Measurements from ENCODE around the gene EXOC1. TPM values are rescaled to one million over a fixed set of nuclear protein-coding genes. Genes with fewer than 3 reads are reported as not detected.

The EXOC1 gene
- total RNA-seq, 1 experiment from 2014 or later, result 16.0 TPM

GRCh38 chr4:55880652-55881280 lies 27.3 kb downstream of the EXOC1 start:
- DNase-seq, result no peak
- peaks cover 22% of the 10 kb centered on the region for H3K36me3 ChIP-seq
- H3K4me3 ChIP-seq, result no peak overlapping the region
- no peaks in the 10 kb centered on the region for H3K27me3 ChIP-seq
- H3K9me3 ChIP-seq, result no peaks in the 10 kb centered on the region

- H3K27me3 ChIP-seq, result no peaks in the 10 kb centered on the region
- no peak overlapping the region for H3K4me3 ChIP-seq
- peaks cover 18% of the 10 kb centered on the region for H3K36me3 ChIP-seq
These were observed 30.8 kb downstream of the EXOC1 start for GRCh38 chr4:55884093-55884850.

DNA sequence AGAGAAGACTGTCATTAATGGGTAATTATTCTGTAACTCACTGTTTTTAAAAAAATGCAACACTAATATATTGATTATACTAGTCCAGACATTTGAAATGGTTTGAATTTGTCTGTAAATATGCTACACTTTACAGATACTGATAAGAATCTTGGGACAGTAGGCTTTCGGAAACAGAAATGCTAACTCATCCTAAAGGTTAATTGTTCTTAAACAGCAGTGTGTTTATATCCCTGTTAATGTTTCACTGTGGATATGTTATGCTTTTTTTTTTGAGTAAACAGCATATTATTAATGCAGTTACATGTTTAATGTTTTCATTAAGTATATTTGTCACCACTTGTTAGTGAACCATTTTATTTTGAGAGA lies 31.4 kb downstream of the EXOC1 start:
- no peak for DNase-seq
- H3K36me3 ChIP-seq, result peaks cover 18% of the 10 kb centered on the region

More at GRCh38 chr4:55884093-55884850, 30.8 kb downstream of the EXOC1 start:
- no peak for DNase-seq
- H3K9me3 ChIP-seq, result no peaks in the 10 kb centered on the region

GRCh38 chr4:55887594-55887993 lies 34.1 kb downstream of the EXOC1 start:
- H3K27me3 ChIP-seq, result no peaks in the 10 kb centered on the region
- no peak for DNase-seq
- no peak overlapping the region for H3K4me3 ChIP-seq
- peaks cover 3% of the 10 kb centered on the region; the same call in 1 of the 2 replicates for H3K36me3 ChIP-seq
- no peaks in the 10 kb centered on the region for H3K9me3 ChIP-seq

More for the DNA sequence above, 31.4 kb downstream of the EXOC1 start:
- Histone ChIP-seq H3K27me3 (no peaks in the 10 kb centered on the region), H3K9me3 (no peaks in the 10 kb centered on the region), H3K4me3 (no peak overlapping the region)

- Histone ChIP-seq H3K27me3 (no peaks in the 10 kb centered on the region), H3K4me3 (no peak overlapping the region), H3K9me3 (no peaks in the 10 kb centered on the region), H3K36me3 (peaks cover 8% of the 10 kb centered on the region; the same call in 1 of the 2 replicates)
- no peak for DNase-seq
These were observed 38.7 kb downstream of the EXOC1 start for GRCh38 chr4:55892156-55892555.

DNA sequence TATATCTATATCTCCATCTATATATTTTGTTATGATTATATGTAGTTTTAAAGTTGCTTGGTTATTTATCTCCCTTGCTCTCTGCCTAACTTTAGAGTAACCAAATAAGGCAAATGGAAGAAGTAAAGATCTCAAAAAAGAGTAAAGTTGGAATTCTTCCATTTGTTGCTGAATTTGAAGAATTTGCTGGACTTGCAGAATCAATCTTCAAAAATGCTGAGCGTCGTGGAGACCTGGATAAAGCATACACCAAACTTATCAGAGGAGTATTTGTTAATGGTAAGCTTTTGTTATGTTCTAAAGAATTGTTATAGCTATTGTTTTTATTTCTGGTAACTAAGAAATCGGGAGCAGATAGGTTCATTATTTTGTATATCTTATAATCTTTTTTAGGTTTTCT lies 43.2 kb downstream of the EXOC1 start:
- Histone ChIP-seq H3K27me3 (no peaks in the 10 kb centered on the region), H3K36me3 (peaks cover 5% of the 10 kb centered on the region; the same call in 1 of the 2 replicates), H3K9me3 (no peaks in the 10 kb centered on the region), H3K4me3 (no peak overlapping the region)
- no peak for DNase-seq

DNA sequence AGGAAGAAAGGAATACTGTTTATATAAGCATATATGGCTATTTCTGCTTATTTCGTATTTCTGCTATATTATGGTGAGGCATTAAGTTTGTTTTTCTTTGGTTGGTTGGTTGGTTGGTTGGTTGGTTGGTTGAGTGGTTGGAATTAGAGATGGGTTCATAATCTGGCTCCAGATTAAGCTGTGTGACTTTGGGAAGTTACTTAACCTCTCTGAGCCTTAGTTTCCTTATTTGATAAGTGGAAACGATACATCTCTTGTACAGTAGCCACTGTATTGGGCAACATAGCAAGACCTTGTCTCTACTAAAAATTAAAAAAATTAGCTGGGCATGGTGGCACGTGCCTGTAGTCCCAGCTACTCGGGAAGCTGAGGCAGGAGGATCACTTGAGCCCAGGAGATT lies 49.2 kb downstream of the EXOC1 start:
- Histone ChIP-seq H3K4me3 (no peak overlapping the region), H3K36me3 (no peaks in the 10 kb centered on the region), H3K9me3 (no peaks in the 10 kb centered on the region), H3K27me3 (no peaks in the 10 kb centered on the region)
- no peak for DNase-seq

DNA sequence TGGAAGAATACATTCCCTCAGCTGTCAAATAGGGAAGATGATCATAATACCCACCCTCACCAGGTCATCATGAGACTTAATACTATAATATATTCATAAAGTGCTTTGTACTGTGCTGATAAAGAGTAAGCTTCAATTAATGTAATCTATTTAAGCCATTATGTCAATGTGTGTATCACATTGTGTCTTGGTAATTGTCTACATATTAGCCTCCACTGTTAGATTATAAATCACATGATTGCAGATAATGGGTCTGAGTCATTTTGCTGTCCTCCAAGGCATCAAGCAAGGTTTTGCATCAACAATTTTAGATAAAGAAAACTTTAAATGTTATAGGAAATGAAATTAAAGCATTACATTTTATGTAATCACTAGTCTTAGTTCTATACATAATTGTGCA lies 50.1 kb downstream of the EXOC1 start:
- Histone ChIP-seq H3K4me3 (no peak overlapping the region), H3K27me3 (no peaks in the 10 kb centered on the region), H3K36me3 (no peaks in the 10 kb centered on the region)

DNA sequence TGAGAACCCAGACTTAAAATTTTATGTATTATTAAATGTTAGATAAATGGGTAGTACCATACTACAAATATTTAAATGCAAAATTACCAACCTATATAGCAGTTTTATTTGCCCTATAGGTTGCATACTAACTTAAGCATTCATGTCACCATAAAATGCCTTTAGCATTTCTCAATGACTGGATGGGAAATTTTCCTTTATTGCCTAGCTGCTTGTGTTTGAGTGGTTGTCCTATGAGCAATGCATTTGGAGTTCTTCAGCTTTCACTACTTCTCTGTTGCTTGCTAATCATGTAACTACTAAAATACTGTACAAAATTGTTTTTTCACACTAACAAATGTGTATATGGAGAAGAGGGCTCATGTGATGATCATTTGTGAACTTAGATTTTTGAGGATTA lies 51.1 kb downstream of the EXOC1 start:
- Histone ChIP-seq H3K27me3 (no peaks in the 10 kb centered on the region), H3K4me3 (no peak overlapping the region), H3K9me3 (no peaks in the 10 kb centered on the region), H3K36me3 (no peaks in the 10 kb centered on the region)
- no peak for DNase-seq

More for the DNA sequence above, 50.1 kb downstream of the EXOC1 start:
- DNase-seq, result no peak
- no peaks in the 10 kb centered on the region for H3K9me3 ChIP-seq

DNA sequence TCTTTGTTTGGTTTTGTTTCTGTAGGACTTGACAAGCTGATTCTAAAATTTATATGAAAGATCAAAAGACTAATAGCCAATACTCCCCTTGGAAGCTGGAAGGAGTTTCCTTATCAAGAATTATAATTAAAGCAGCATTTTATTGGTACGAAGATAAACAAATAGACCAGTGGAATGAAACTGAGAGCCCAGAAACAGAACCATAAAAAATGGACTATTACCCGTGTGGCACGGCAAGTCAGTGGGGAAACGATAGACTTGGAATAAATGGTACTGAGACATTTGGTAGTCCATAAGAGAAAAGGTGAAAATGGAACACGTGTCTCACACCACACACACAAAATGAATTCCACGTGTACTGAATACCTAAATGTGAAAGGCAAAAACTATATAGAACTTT lies 52.9 kb downstream of the EXOC1 start:
- Histone ChIP-seq H3K36me3 (no peaks in the 10 kb centered on the region), H3K4me3 (no peak overlapping the region), H3K27me3 (no peaks in the 10 kb centered on the region), H3K9me3 (no peaks in the 10 kb centered on the region)
- DNase-seq, result no peak

- Histone ChIP-seq H3K9me3 (no peaks in the 10 kb centered on the region), H3K36me3 (no peaks in the 10 kb centered on the region), H3K4me3 (no peak overlapping the region), H3K27me3 (no peaks in the 10 kb centered on the region)
- no peak for DNase-seq
These were observed 53.5 kb downstream of the EXOC1 start for GRCh38 chr4:55906989-55907388.

- DNase-seq, result no peak
- no peak overlapping the region for H3K4me3 ChIP-seq
These were observed 54.0 kb downstream of the EXOC1 start for GRCh38 chr4:55907469-55907868.

DNA sequence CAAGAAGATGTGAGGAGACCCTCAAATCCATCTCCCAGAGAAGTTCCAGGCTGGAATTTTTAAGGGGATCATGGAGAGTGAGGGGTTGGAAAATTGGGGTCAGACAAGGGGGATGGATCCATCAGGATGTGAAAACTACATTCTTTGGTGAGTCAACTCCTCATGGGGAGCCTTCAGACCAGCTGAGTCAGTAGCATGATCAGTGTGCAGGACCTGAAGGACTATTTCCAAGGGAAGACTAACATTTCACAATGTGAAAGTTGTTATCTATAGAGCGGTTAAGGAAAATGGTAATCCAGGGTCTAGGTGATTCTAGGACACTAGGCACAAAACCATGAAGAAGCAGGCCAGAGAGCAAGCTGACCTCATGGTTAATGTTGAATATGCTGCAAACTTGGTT lies 56.7 kb downstream of the EXOC1 start:
- Histone ChIP-seq H3K9me3 (no peaks in the 10 kb centered on the region), H3K36me3 (no peaks in the 10 kb centered on the region), H3K27me3 (no peaks in the 10 kb centered on the region), H3K4me3 (no peak overlapping the region)
- no peak for DNase-seq

More at GRCh38 chr4:55907469-55907868, 54.0 kb downstream of the EXOC1 start:
- H3K27me3 ChIP-seq, result no peaks in the 10 kb centered on the region
- no peaks in the 10 kb centered on the region for H3K9me3 ChIP-seq
- H3K36me3 ChIP-seq, result no peaks in the 10 kb centered on the region

DNA sequence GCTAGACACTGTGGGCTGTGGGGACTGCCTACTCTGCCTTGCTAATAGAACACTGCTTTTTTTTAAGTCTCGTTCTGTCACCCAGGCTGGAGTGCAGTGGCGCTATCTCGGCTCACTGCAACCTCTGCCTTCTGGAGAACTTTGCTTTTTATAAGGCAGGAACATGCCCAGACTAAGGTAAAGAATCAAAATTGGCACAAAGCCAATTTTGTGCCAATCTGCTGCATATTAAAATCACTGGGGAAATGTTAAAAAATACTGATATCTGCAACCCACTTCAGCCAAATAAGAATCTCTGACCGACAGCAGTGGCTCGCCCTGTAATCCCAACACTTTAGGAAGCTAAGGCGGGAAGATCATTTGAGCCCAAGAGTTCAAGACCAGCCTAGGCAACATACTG lies 58.8 kb downstream of the EXOC1 start:
- Histone ChIP-seq H3K4me3 (no peak overlapping the region), H3K9me3 (no peaks in the 10 kb centered on the region), H3K36me3 (no peaks in the 10 kb centered on the region), H3K27me3 (no peaks in the 10 kb centered on the region)
- DNase-seq, result no peak

- H3K4me3 ChIP-seq, result no peak overlapping the region
- no peaks in the 10 kb centered on the region for H3K36me3 ChIP-seq
- H3K9me3 ChIP-seq, result no peaks in the 10 kb centered on the region
- no peak for DNase-seq
- no peaks in the 10 kb centered on the region for H3K27me3 ChIP-seq
These were observed 67.1 kb downstream of the EXOC1 start for GRCh38 chr4:55920571-55920970.

DNA sequence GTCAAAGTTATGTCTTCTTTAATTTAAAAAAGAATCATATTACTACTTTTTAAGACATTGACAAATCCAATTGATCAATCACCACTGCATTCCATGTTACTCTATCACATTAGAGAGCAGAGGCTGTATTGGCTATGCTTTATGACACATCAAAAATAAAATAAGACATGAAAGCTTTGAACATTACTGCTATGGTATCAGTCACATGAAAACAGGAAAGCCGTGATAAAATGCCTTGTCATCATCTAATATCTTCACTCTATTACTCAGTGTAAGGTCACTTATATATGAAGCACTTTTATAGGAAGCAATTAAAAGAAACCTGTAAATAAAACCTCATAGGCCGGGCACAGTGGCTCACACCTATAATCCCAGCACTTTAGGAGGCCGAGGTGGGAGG lies 67.6 kb downstream of the EXOC1 start:
- Histone ChIP-seq H3K27me3 (no peaks in the 10 kb centered on the region), H3K36me3 (no peaks in the 10 kb centered on the region), H3K4me3 (no peak overlapping the region), H3K9me3 (no peaks in the 10 kb centered on the region)
- no peak for DNase-seq

DNA sequence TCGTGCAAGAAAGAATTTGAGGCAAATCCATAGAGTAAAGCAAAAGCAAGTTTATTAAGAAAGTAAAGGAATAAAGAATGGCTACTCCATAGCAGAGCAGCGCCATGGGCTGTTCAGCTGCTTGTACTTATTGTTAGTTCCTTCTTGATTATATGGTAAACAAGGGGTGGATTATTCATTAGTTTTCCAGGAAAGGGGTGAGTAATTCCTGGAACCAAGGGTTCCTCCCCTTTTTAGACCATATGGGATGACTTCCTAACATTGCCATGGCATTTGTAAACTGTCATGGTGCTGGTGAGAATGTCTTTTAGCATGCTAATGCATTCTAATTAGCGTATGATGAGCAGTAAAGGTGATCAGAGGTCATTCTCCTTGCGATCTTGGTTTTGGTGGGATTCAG lies 71.8 kb downstream of the EXOC1 start:
- Histone ChIP-seq H3K4me3 (no peak overlapping the region), H3K9me3 (no peaks in the 10 kb centered on the region), H3K36me3 (no peaks in the 10 kb centered on the region), H3K27me3 (no peaks in the 10 kb centered on the region)
- no peak for DNase-seq

DNA sequence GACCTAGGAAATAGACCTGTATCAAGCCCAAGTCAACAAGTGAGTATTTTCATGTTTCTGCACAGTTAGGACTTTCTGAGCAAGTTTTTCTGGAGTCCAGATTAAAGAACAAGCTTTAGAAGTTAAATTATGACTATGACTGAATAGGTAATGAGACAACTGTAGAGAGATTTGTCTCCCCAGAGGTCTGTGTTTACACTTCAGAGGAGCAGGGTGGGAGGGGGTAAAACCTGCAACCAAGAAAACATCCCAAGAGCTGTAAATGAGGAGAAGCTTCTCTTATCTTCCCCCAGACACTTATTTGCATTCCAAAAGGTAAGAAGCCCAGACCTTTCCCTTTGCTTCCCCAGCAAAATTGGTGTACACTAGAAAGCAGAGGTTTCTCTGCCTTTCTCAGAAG lies 73.2 kb downstream of the EXOC1 start:
- no peaks in the 10 kb centered on the region for H3K27me3 ChIP-seq
- H3K9me3 ChIP-seq, result no peaks in the 10 kb centered on the region
- H3K36me3 ChIP-seq, result no peaks in the 10 kb centered on the region
- H3K4me3 ChIP-seq, result no peak overlapping the region
- no peak for DNase-seq

Measured in MG63 (cell line).